ENCODE measurements around the gene ZNF140. TPM values are rescaled to one million over a fixed set of nuclear protein-coding genes. Genes with fewer than 3 reads are reported as not detected.

ZNF140 gene
- total RNA-seq, 1 experiment from 2014 or later = 1.8 TPM

GRCh38 chr12:133058203-133059113 is 22.3 kb upstream of the ZNF140 start:
- H3K27me3 ChIP-seq (ENCODE audit: low read length) = no peaks in the 10 kb centered on the region
- H3K4me2 ChIP-seq (ENCODE audit: low read length) = no peak overlapping the region
- no TSS peak for BruUV-seq (replicated peaks)
- H3F3A ChIP-seq (ENCODE audit: low read length, unreplicated experiment) = no peaks in the 10 kb centered on the region
- DNase-seq (peak; percentile 2), ATAC-seq (no peak)
- no peak overlapping the region for H3K27ac ChIP-seq (ENCODE audit: low read length)
- no peaks in the 10 kb centered on the region for H4K20me1 ChIP-seq (ENCODE audit: low read length)
- ChIA-PET POLR2A (ENCODE audit: unreplicated experiment) (no interaction called here), CTCF (no interaction called here)
- H3K4me3 ChIP-seq (ENCODE audit: low read length) = no peak overlapping the region
- intact Hi-C loops (cut with micrococcal nuclease) = no loop called here
- no peak overlapping the region for H3K9ac ChIP-seq (ENCODE audit: low read length)
- no peaks in the 10 kb centered on the region for H3K9me2 ChIP-seq (replicated peaks; ENCODE audit: low read length)
- TF ChIP-seq EZH2phosphoT487 (IDR thresholded peaks at IDR 0.05; ENCODE audit: borderline replicate concordance, low read length) = no peak
- no peak for TF ChIP-seq CTCF (conservative IDR thresholded peaks at IDR 0.05; ENCODE audit: low read depth, low read length)
- no peak for TF ChIP-seq EZH2 (IDR thresholded peaks at IDR 0.05; ENCODE audit: low read length, unreplicated experiment)
- peaks cover 45% of the 10 kb centered on the region for H3K36me3 ChIP-seq (ENCODE audit: low read depth, low read length)
- no peaks in the 10 kb centered on the region for H3K79me2 ChIP-seq (ENCODE audit: low read length)
- H3K4me1 ChIP-seq (ENCODE audit: insufficient read depth, low read length) = no peaks in the 10 kb centered on the region
- no peak overlapping the region for H2AFZ ChIP-seq (ENCODE audit: low read length)
- H3K9me3 ChIP-seq (ENCODE audit: low read length) = peaks cover 77% of the 10 kb centered on the region

- Histone ChIP-seq H3F3A (ENCODE audit: low read length, unreplicated experiment) (no peaks in the 10 kb centered on the region), H3K4me1 (ENCODE audit: insufficient read depth, low read length) (no peaks in the 10 kb centered on the region), H3K27me3 (ENCODE audit: low read length) (no peaks in the 10 kb centered on the region), H3K4me2 (ENCODE audit: low read length) (no peak overlapping the region), H3K79me2 (ENCODE audit: low read length) (no peaks in the 10 kb centered on the region), H3K9me2 (replicated peaks; ENCODE audit: low read length) (no peaks in the 10 kb centered on the region), H3K4me3 (ENCODE audit: low read length) (no peak overlapping the region), H3K9me3 (ENCODE audit: low read length) (peaks cover 76% of the 10 kb centered on the region), H3K27ac (ENCODE audit: low read length) (no peak overlapping the region), H3K9ac (ENCODE audit: low read length) (no peak overlapping the region), H2AFZ (ENCODE audit: low read length) (no peak overlapping the region), H3K36me3 (ENCODE audit: low read depth, low read length) (peaks cover 30% of the 10 kb centered on the region), H4K20me1 (ENCODE audit: low read length) (no peaks in the 10 kb centered on the region)
- TF ChIP-seq EZH2 (IDR thresholded peaks at IDR 0.05; ENCODE audit: low read length, unreplicated experiment) (no peak), CTCF (conservative IDR thresholded peaks at IDR 0.05; ENCODE audit: low read depth, low read length) (no peak), EZH2phosphoT487 (IDR thresholded peaks at IDR 0.05; ENCODE audit: borderline replicate concordance, low read length) (no peak)
- no TSS peak for BruUV-seq (replicated peaks)
- POLR2A ChIA-PET (ENCODE audit: unreplicated experiment) = no interaction called here
- CTCF ChIA-PET = no interaction called here
- ATAC-seq = no peak
- no peak for DNase-seq
- intact Hi-C loops (cut with micrococcal nuclease) = no loop called here
These were observed 18.8 kb upstream of the ZNF140 start for GRCh38 chr12:133061954-133062353.

- no peak for DNase-seq
- Histone ChIP-seq H3K4me3 (ENCODE audit: low read length) (no peak overlapping the region), H3K9ac (ENCODE audit: low read length) (no peak overlapping the region), H3K79me2 (ENCODE audit: low read length) (no peaks in the 10 kb centered on the region), H3K9me3 (ENCODE audit: low read length) (peaks cover 72% of the 10 kb centered on the region), H2AFZ (ENCODE audit: low read length) (no peak overlapping the region), H3K9me2 (replicated peaks; ENCODE audit: low read length) (no peaks in the 10 kb centered on the region), H3F3A (ENCODE audit: low read length, unreplicated experiment) (no peaks in the 10 kb centered on the region), H4K20me1 (ENCODE audit: low read length) (no peaks in the 10 kb centered on the region), H3K27me3 (ENCODE audit: low read length) (no peaks in the 10 kb centered on the region), H3K36me3 (ENCODE audit: low read depth, low read length) (peaks cover 24% of the 10 kb centered on the region; the same call in 1 of the 2 replicates), H3K4me2 (ENCODE audit: low read length) (no peak overlapping the region), H3K27ac (ENCODE audit: low read length) (no peak overlapping the region), H3K4me1 (ENCODE audit: insufficient read depth, low read length) (no peaks in the 10 kb centered on the region)
- ATAC-seq = no peak
- TF ChIP-seq EZH2phosphoT487 (IDR thresholded peaks at IDR 0.05; ENCODE audit: borderline replicate concordance, low read length) (no peak), EZH2 (IDR thresholded peaks at IDR 0.05; ENCODE audit: low read length, unreplicated experiment) (no peak), CTCF (conservative IDR thresholded peaks at IDR 0.05; ENCODE audit: low read depth, low read length) (no peak)
- intact Hi-C loops (cut with micrococcal nuclease) = no loop called here
- ChIA-PET POLR2A (ENCODE audit: unreplicated experiment) (no interaction called here), CTCF (no interaction called here)
- no TSS peak for BruUV-seq (replicated peaks)
These were observed 17.2 kb upstream of the ZNF140 start for GRCh38 chr12:133063556-133063955.
